K562 (cell line): ENCODE results near the gene KBTBD3. TPM values are rescaled to one million over a fixed set of nuclear protein-coding genes. Genes with fewer than 3 reads are reported as not detected.

Experiments
- ATF1 ChIP-seq, 2 experiments: fragments of 450-650 bp in 1 of 2; IDR thresholded peaks; 2 replicates each; pipeline ENCODE4 v1.6.1; 2016; ENCODE audit warnings: missing compliant biosample characterization in 1 of 2, missing genetic modification characterization in 1 of 2
- CBX3 ChIP-seq, 2 experiments: IDR thresholded peaks; 1 replicate in 1 of 2; 2 replicates in 1 of 2; pipeline ENCODE4 v1.6.1; 2012; ENCODE audit warnings: inconsistent platforms in 2 of 2, low read length in 2 of 2, borderline replicate concordance in 1 of 2, control low read depth in 1 of 2
- EGR1 ChIP-seq: fragments of 450-650 bp; conservative IDR thresholded peaks from 2 replicates; pipeline ENCODE4 v1.6.1; 2017; ENCODE audit warnings: mild to moderate bottlenecking
- KAT8 ChIP-seq: fragments of 450-650 bp; IDR thresholded peaks from 2 replicates; pipeline ENCODE4 v1.6.1; 2016; ENCODE audit warnings: low read depth, mild to moderate bottlenecking
- MEF2A ChIP-seq: IDR thresholded peaks from 2 replicates; pipeline ENCODE4 v1.6.1; 2011; ENCODE audit warnings: low read depth, mild to moderate bottlenecking, low read length, moderate library complexity; ENCODE audit not compliant: control insufficient read depth
- MGA ChIP-seq: fragments of 450-650 bp; IDR thresholded peaks from 2 replicates; pipeline ENCODE4 v1.6.1; 2016; ENCODE audit warnings: mild to moderate bottlenecking, moderate library complexity
- NFATC3 ChIP-seq: fragments of 450-650 bp; IDR thresholded peaks from 2 replicates; pipeline ENCODE4 v1.6.1; 2017; ENCODE audit warnings: mild to moderate bottlenecking
- SAFB ChIP-seq: fragments of 200-400 bp; formaldehyde crosslinking; IDR thresholded peaks from 2 replicates; pipeline ENCODE4 v1.6.1; 2017; ENCODE audit warnings: low read depth, low read length, borderline replicate concordance
- SMARCC2 ChIP-seq: fragments of 450-650 bp; IDR thresholded peaks from 2 replicates; pipeline ENCODE4 v1.6.1; 2017; ENCODE audit warnings: antibody characterized with exemption, moderate library complexity, mild to moderate bottlenecking, low read depth
- SREBF2 ChIP-seq: sonication (generic); formaldehyde crosslinking; IDR thresholded peaks from 2 replicates; pipeline ENCODE4 v1.4.0; 2020; ENCODE audit warnings: mild to moderate bottlenecking, missing genetic modification reagents
- TARDBP ChIP-seq: fragments of 450-650 bp; IDR thresholded peaks from 2 replicates; pipeline ENCODE4 v1.6.1; 2016
- TFAM ChIP-seq: fragments of 250-450 bp; sonication (Bioruptor Pico); conservative IDR thresholded peaks from 2 replicates; pipeline ENCODE4 v1.5.0; 2021; ENCODE audit warnings: mild to moderate bottlenecking, moderate library complexity
- ZNF143 ChIP-seq: sonication (generic); formaldehyde crosslinking; IDR thresholded peaks from 2 replicates; pipeline ENCODE4 v1.9.0; 2022; ENCODE audit warnings: mild to moderate bottlenecking, missing genetic modification reagents
- ZNF239 ChIP-seq: fragments of 250-450 bp; sonication (Bioruptor Pico); IDR thresholded peaks from 2 replicates; pipeline ENCODE4 v1.4.0; 2020; ENCODE audit warnings: mild to moderate bottlenecking
- ZNF24 ChIP-seq: fragments of 450-650 bp; IDR thresholded peaks from 2 replicates; pipeline ENCODE4 v1.6.1; 2016
- ZNF384 ChIP-seq: IDR thresholded peaks from 2 replicates; pipeline ENCODE4 v1.6.1; 2012; ENCODE audit warnings: low read depth, low read length, improper control_type of control experiment
- ZNF408 ChIP-seq: fragments of 250-450 bp; sonication (Bioruptor Pico); IDR thresholded peaks from 2 replicates; pipeline ENCODE4 v1.4.0; 2020; ENCODE audit warnings: low read depth, mild to moderate bottlenecking, moderate library complexity
- ZNF507 ChIP-seq: conservative IDR thresholded peaks from 2 replicates; pipeline ENCODE4 v1.6.1; 2017; ENCODE audit warnings: missing genetic modification characterization, missing compliant biosample characterization
- ZNF586 ChIP-seq: fragments of 450-650 bp; formaldehyde crosslinking; conservative IDR thresholded peaks from 2 replicates; pipeline ENCODE4 v1.4.0; 2020; ENCODE audit warnings: mild to moderate bottlenecking, moderate library complexity
- polyA plus RNA-seq, 8 experiments: library from polyadenylated mRNA; depleted of rRNA in 4 of 8; stranded (reverse) in 5 of 8; unstranded in 3 of 8; fragments of >200 nt; fragmentation: Nextera tagmentation in 2 of 8; fragmentation: Illumina TruSeq in 1 of 8; extraction: Ambion mirVana in 2 of 8; extraction: Trizol in 1 of 8; gene quantifications; 2 replicates each; pipeline versions ENCODE4 v1.2.1 to v1.2.3, GENCODE V29; 2011 to 2014; ENCODE audit warnings: inconsistent platforms in 1 of 8, missing spikeins in 1 of 8
- total RNA-seq, 7 experiments: library from RNA; depleted of rRNA in 6 of 7; stranded (reverse); fragments of >200 nt in 6 of 7; fragmentation: Illumina TruSeq in 2 of 7; extraction: Trizol in 2 of 7; gene quantifications; 2 replicates each; pipeline versions ENCODE4 v1.2.1 to v1.2.3, GENCODE V29; 2011 to 2021; ENCODE audit warnings: low replicate concordance in 1 of 7

The KBTBD3 gene
- total and polyA plus RNA-seq, 9 of the 15 experiments (the other 6 are each of a cell fraction or from before 2014, with no cell fraction given), result 4.2 to 31.2 (median 6.4) TPM

GRCh38 chr11:106021967-106022794 is 55.0 kb downstream of the KBTBD3 start, which contains the start of gene MSANTD4 (continued):
- TF ChIP-seq CBX3 (IDR thresholded peaks at IDR 0.05; ENCODE audit: borderline replicate concordance in 1 of 2, low read length in 2 of 2) (peak in 1 of 2 experiments; percentile 67; a peak in 2 of 3 replicates), MGA (no peak), ZNF239 (CRISPR knock-in tag) (no peak), SMARCC2 (no peak), SREBF2 (CRISPR knock-in tag) (no peak), ZNF507 (no peak), ZNF24 (no peak), ATF1 (CRISPR knock-in tag; IDR thresholded peaks at IDR 0.05) (no peak), ATF1 (tag; IDR thresholded peaks at IDR 0.05) (peak; percentile 96), NFATC3 (no peak), EGR1 (0 out of 2 replicates have a peak, but pooled peaks have one; percentile 25), ZNF143 (CRISPR knock-in tag) (no peak), SAFB (0 out of 2 replicates have a peak, but pooled peaks have one; percentile 52), ZNF586 (no peak), ZNF384 (peak; percentile 75), TFAM (CRISPR knock-in tag) (no peak), KAT8 (no peak), TARDBP (no peak), MEF2A (no peak), ZNF408 (no peak)
